ENCODE data around the gene SYCN.

Gene SYCN

GRCh38 chr19:39173502-39173991, 30.5 kb downstream of the SYCN start:
- DNase-seq (ENCODE audit: extremely low read depth in 1 of 2, low read depth in 1 of 2) = no peak

DNA sequence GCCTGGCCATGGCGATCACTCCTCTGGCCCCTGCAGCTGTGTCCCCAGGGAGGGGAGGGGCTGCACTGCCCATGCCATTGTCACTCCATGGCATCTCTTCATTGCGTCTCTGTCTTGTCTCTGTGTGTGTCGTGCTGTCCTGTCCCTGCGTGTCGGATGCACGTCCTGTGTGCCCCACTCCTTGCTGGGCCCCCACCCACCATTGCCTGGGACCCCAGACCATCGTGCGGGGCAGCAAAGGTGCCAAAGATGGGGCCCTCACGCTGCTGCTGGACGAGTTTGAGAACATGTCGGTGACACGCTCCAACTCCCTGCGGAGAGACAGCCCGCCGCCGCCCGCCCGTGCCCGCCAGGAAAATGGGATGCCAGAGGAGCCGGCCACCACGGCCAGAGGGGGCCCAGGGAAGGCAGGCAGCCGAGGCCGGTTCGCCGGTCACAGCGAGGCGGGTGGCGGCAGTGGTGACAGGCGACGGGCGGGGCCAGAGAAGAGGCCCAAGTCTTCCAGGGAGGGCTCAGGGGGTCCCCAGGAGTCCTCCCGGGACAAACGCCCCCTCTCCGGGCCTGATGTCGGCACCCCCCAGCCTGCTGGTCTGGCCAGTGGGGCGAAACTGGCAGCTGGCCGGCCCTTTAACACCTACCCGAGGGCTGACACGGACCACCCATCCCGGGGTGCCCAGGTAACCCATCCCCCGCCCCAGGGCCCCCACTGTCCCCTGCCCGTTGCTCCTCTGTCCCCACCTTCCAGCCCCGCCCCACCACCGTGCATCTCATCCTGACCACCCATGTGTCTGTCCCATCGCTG, 31.2 kb downstream of the SYCN start:
- DNase-seq (ENCODE audit: extremely low read depth in 1 of 2, low read depth in 1 of 2) = no peak

DNA sequence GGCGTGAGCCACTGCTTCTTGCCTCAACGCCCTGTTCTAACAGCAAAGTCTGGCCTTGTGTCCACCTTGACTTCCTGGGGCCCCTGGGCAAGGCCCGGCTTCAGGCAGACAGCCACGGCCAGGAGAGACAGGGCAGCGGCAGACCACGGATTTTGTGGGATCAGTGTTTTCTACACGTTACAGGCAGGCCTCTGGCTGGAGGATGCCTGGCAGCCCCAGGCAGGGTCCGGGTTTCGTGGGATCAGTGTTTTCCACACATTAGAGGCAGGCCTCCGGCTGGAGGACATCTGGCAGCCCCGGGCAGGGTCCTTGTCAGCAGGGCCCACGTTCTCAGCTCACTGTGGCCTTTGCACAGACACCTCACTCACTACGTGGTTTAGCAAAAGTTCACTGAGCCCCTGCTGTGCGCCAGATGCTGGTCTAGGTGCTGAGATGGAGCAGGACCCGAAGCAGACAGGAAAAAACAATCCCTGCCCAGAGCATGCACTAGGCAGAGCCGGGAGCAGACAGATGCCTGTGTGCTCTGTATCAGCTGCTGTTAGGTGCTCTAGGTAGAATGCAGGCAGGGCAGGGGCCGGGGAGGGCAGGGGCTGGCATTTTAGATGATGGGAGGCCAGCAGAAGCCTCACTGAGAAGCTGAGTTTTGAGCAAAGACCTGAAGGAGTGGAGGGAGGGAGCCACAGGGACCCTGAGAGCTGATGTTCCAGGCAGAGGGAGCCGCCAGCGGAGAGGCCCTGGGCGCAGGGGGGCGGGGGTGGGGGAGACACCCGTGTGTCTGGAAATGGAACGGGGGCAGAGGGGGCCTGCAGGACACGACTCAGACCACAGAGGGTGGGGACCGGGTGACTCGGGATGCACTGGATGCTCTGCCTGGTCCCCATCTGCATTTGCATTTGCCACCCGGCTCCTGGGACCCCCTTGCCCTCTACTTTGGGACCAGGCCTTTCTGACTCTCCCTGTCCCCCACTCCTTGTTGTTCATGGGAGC, 32.3 kb downstream of the SYCN start:
- no peak for DNase-seq (ENCODE audit: extremely low read depth in 1 of 2, low read depth in 1 of 2)

DNA sequence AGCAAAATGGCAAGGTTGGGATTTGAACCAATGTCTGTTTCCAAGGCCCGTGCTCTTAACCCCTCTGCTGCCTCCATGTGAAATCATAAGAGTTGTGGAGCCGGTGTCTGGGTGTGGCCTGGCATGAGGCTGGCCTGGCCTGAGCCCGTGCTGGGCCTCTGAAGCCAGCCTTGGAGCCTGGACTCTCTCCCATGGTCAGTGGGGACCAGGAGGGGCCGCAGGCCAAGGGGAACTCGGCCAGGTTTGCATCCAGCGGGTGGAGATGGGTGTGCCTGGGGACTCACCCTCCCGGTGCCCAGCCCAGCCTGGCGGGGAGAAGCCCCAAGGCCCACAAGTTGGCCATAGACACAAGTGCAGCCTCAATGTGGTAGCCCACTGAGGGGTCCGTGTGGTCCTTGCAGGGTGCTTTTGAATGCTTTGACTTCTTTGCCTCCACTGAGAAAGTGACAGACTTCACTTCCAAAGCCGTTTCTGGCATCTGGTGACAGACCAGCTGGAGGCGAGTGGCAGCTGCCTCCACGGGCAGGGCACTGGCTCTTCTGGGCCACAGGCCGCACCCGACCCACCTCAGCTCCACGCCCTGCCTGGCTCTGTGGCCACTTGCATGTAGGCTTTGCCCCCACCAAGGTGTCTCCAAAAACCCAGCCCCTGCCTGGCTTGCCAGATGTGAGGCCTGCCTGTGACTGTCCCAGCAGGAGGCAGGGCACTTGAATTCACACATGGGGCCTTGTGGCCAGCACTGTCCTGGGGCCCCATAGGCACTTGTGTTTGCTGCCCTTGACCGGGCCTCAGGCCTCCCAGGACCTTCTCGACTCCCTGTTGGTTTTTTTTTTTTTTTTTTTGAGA, 33.5 kb downstream of the SYCN start:
- no peak for DNase-seq (ENCODE audit: extremely low read depth in 1 of 2, low read depth in 1 of 2)

DNA sequence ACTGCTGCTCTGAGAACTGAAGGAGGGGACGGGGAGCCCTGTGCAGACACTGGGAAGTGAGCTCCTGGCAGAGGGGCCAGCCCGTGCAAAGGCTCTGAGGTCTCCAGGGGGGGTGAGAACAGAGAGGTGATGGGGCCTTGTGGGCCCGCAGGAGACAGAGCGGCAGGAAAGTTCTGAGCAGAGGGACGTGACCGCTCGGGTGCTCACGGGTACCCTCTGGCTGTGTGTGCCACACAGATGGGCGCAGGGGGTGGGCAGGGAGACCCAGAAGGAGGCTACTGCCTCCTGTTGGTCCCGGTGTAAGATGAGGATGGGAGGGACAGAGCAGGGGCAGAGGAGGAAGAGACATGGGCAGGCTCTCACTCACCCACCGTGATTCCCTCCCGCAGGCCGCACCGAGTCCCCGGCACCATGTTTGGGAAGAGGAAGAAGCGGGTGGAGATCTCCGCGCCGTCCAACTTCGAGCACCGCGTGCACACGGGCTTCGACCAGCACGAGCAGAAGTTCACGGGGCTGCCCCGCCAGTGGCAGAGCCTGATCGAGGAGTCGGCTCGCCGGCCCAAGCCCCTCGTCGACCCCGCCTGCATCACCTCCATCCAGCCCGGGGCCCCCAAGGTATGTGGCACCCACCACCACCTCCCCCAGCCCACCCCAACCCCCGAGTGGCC, 34.8 kb downstream of the SYCN start:
- no peak for DNase-seq (ENCODE audit: extremely low read depth in 1 of 2, low read depth in 1 of 2)

- no peak for DNase-seq (ENCODE audit: extremely low read depth in 1 of 2, low read depth in 1 of 2)
These were observed 35.6 kb downstream of the SYCN start for GRCh38 chr19:39168258-39169142.

- DNase-seq (ENCODE audit: extremely low read depth in 1 of 2, low read depth in 1 of 2) = no peak
These were observed 36.4 kb downstream of the SYCN start for GRCh38 chr19:39167461-39168257.

DNA sequence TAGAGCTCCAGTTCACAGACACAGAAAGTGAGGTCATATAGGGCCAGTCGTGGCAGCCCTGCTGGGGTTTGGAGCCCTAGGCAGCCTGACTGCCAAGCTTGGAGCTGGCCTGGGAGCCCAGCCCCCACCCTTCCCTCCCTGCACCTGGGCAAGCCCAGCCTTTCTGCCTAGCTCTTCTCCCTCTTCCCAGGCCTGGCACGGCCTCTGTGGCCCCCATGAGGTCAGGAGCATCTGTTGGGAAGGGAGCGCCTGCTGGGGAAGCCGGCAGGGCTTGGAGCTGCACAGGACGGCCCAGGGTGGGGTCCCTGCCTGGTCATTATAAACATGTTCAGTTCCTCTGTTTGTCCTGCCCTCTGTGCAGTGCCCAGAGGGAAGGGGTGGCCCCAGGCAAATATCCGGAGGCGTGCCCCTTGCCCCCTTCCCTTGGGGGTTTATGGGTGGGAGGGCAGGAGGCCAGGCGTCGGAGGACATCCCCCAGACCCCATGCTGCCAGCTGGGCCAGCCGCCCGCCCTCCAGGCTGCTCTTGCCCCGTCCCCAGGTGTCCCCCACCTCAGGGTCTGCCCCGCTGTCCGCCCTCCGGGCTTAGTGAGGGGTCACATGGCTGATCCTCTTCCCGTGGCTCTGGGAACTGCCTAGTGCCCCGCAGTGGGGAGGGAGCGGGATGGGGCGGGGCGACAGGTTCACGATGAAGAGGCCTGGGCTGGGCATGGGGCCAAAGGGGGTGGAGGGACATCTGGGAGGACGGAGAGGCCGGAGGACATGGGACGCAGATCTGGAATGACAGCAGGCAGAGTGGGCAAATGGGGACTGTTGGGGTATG, 37.3 kb downstream of the SYCN start:
- DNase-seq (ENCODE audit: extremely low read depth in 1 of 2, low read depth in 1 of 2) = no peak

GRCh38 chr19:39165857-39166256, 38.2 kb downstream of the SYCN start:
- DNase-seq (ENCODE audit: extremely low read depth in 1 of 2, low read depth in 1 of 2) = no peak

DNA sequence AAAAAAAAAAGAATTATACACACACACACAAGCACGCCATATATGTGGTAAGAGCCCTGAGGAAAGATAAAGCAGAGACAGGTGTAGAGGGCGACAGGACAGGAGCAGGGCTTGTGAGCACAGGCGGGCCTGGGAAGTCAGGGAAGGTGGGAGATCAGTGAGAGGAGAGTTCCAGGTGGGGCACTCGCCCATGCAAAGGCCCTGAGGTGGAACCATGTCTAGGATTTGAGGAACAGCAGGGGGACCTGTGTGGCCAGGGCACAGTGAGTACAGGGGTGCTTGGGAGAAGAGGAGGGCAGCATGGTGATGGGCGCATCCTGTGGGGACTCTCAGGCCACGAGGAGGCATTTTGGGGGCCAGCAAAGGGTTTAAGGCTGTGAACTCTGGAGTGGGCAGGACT, 39.8 kb downstream of the SYCN start:
- DNase-seq (ENCODE audit: extremely low read depth in 1 of 2, low read depth in 1 of 2) = no peak

DNA sequence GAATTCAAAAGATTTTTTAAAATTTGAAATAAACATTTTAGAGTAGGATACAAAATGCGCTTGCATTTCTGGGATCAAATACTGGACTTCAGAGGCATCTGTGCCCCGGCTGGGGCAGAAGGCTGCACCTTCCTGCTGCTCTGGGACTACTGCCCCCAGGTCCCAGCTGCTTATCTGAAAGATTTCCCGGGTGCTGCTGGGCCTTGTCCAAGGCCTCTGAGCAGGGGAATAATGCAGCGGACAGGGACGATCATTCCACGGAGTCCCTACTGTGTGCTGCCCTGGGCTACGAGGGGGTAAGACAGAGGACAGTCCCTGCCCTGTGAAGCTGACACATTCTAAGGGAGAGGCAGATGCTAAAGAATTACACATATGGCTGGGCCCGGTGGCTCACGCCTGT, 40.4 kb downstream of the SYCN start:
- no peak for DNase-seq (ENCODE audit: extremely low read depth in 1 of 2, low read depth in 1 of 2)

- no peak for DNase-seq (ENCODE audit: extremely low read depth in 1 of 2, low read depth in 1 of 2)
These were observed 41.5 kb downstream of the SYCN start for GRCh38 chr19:39162441-39163043.

- no peak for DNase-seq (ENCODE audit: extremely low read depth in 1 of 2, low read depth in 1 of 2)
These were observed 43.0 kb downstream of the SYCN start for GRCh38 chr19:39160889-39161672.

- no peak for DNase-seq (ENCODE audit: extremely low read depth in 1 of 2, low read depth in 1 of 2)
These were observed 43.6 kb downstream of the SYCN start for GRCh38 chr19:39160523-39160861.

DNA sequence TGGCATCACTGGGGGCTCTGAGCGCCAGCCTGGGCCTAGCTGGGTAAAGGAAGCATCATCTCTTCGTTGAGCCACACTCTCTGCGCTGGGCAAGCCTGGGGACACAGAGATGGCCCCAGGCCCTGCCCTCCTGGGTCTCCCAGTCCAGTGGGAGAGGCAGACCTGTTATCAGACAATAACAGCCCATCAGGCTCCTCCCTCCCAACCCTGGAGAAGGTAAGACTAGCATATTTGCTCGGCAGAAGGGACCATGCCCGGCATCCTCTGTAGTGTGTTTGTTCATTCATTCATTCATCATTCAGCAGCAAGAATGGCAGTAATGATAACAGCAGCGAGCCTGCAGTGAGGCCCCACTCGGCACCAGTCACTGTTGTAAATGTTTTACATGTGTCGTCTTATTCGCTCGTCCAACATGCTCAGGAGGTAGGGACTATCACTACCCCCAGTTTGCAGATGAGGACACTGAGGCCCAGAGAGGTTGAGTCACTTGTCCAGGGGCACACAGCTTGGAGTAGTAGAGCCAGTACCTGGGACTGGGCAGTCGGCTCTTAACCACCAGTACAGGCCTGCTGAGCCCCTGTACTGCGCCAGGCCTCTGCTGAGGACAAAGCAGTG, 45.3 kb downstream of the SYCN start:
- no peak for DNase-seq (ENCODE audit: extremely low read depth in 1 of 2, low read depth in 1 of 2)

DNA sequence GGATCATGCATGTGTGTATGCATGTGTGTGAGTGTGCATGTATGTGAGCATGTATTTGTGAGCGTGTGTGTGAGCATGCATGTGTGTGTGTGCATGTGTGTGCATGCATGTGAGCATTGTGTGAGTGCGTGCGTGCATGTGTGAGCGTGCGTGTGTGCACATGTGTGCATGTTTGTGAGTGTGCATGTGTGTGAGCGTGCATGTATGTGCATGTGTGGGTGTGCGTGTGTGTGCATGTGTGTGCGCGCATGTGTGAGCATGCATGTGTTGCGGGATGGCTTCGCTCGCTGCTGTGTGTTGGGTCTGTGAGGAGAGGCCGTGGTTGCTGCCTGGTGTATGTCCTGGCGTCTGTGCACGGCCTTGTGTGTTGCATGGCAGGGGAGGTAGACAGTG, 46.1 kb downstream of the SYCN start:
- no peak for DNase-seq (ENCODE audit: extremely low read depth in 1 of 2, low read depth in 1 of 2)
